ENCODE measurements around the gene ZSCAN30. TPM values are rescaled to one million over a fixed set of nuclear protein-coding genes. Genes with fewer than 3 reads are reported as not detected.

Gene ZSCAN30
- total RNA-seq, 4 donors from 2014 or later, result 8.6 to 14.2 (median 10.2) TPM

GRCh38 chr18:35247412-35248249, 42.4 kb downstream of the ZSCAN30 start:
- intact Hi-C loops (cut with DNase I), result loop anchor here (5.0 to 10.0 kb wide), 2 partner anchors 50 to 243 kb away; no protein-coding TSS in a partner anchor
- no peak for DNase-seq (ENCODE audit: extremely low spot score)
- Histone ChIP-seq H3K36me3 (peaks cover 58 to 89% (median 76%) of the 10 kb centered on the region in 4 donors), H3K9me3 (no peaks in the 10 kb centered on the region), H3K27me3 (no peaks in the 10 kb centered on the region), H3K4me3 (no peak overlapping the region), H3K27ac (replicated peaks in 1 of 4) (peak overlapping the region in 1 of 4 donors; percentile 7), H3K4me1 (peaks cover 3 to 8% (median 6%) of the 10 kb centered on the region in 4 donors)
- WGBS, result 91% methylated on average over 14 of the region's 14 CpGs
- TF ChIP-seq, protein P1, sequence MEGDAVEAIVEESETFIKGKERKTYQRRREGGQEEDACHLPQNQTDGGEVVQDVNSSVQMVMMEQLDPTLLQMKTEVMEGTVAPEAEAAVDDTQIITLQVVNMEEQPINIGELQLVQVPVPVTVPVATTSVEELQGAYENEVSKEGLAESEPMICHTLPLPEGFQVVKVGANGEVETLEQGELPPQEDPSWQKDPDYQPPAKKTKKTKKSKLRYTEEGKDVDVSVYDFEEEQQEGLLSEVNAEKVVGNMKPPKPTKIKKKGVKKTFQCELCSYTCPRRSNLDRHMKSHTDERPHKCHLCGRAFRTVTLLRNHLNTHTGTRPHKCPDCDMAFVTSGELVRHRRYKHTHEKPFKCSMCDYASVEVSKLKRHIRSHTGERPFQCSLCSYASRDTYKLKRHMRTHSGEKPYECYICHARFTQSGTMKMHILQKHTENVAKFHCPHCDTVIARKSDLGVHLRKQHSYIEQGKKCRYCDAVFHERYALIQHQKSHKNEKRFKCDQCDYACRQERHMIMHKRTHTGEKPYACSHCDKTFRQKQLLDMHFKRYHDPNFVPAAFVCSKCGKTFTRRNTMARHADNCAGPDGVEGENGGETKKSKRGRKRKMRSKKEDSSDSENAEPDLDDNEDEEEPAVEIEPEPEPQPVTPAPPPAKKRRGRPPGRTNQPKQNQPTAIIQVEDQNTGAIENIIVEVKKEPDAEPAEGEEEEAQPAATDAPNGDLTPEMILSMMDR (IDR thresholded peaks at IDR 0.05), result no peak

GRCh38 chr18:35246831-35247230, 43.2 kb downstream of the ZSCAN30 start:
- Histone ChIP-seq H3K27ac (replicated peaks in 1 of 4) (peak overlapping the region in 1 of 4 donors; percentile 7), H3K27me3 (no peaks in the 10 kb centered on the region), H3K4me3 (no peak overlapping the region), H3K9me3 (no peaks in the 10 kb centered on the region), H3K36me3 (peaks cover 58 to 87% (median 75%) of the 10 kb centered on the region in 4 donors), H3K4me1 (peaks cover 10 to 16% (median 14%) of the 10 kb centered on the region in 4 donors)
- no peak for DNase-seq (ENCODE audit: extremely low spot score)
- TF ChIP-seq POLR2A (IDR thresholded peaks at IDR 0.05; ENCODE audit: low read depth), result no peak
- TF ChIP-seq, protein P1 (IDR thresholded peaks at IDR 0.05), result no peak
- no peak for TF ChIP-seq POLR2AphosphoS5 (IDR thresholded peaks at IDR 0.05)
- no peak for TF ChIP-seq EP300 (IDR thresholded peaks at IDR 0.05)
- intact Hi-C loops (cut with DNase I), result loop anchor here (5.0 to 10.0 kb wide), 2 partner anchors 50 to 242 kb away; no protein-coding TSS in a partner anchor

DNA sequence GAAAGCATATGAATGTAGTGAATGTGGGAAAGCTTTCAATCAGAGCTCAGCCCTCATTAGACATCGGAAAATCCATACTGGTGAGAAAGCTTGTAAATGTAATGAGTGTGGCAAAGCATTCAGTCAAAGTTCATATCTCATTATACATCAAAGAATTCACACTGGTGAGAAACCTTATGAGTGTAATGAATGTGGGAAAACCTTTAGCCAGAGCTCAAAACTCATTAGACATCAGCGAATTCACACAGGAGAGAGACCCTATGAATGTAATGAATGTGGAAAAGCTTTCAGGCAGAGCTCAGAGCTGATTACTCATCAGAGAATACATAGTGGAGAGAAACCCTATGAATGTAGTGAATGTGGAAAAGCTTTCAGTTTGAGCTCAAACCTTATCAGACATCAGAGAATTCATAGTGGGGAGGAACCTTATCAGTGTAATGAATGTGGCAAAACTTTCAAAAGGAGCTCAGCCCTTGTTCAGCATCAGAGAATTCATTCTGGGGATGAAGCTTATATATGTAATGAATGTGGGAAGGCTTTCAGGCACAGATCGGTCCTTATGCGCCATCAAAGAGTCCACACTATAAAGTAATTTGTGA, 44.2 kb downstream of the ZSCAN30 start:
- no peaks in the 10 kb centered on the region for H3K9me3 ChIP-seq
- TF ChIP-seq POLR2A (IDR thresholded peaks at IDR 0.05; ENCODE audit: low read depth) (no peak), POLR2AphosphoS5 (IDR thresholded peaks at IDR 0.05) (no peak), EP300 (IDR thresholded peaks at IDR 0.05) (no peak)
- TF ChIP-seq, protein P1 (IDR thresholded peaks at IDR 0.05), result no peak
- no peak overlapping the region for H3K4me3 ChIP-seq
- no peak for DNase-seq (ENCODE audit: extremely low spot score)
- no peaks in the 10 kb centered on the region for H3K27me3 ChIP-seq
- 99% methylated on average over 4 of the region's 4 CpGs for WGBS
- H3K4me1 ChIP-seq, result peaks cover 10 to 19% (median 18%) of the 10 kb centered on the region in 4 donors
- intact Hi-C loops (cut with DNase I), result loop anchor here (5.0 to 10.0 kb wide), 2 partner anchors 51 to 241 kb away; no protein-coding TSS in a partner anchor
- H3K27ac ChIP-seq (replicated peaks in 1 of 4), result no peak overlapping the region
- H3K36me3 ChIP-seq, result peaks cover 58 to 83% (median 70%) of the 10 kb centered on the region in 4 donors

GRCh38 chr18:35244671-35245070, 45.4 kb downstream of the ZSCAN30 start:
- H3K36me3 ChIP-seq, result peaks cover 58 to 71% (median 64%) of the 10 kb centered on the region in 4 donors
- H3K27me3 ChIP-seq, result no peaks in the 10 kb centered on the region
- intact Hi-C loops (cut with DNase I), result loop anchor here (5.0 to 10.0 kb wide), 2 partner anchors 53 to 240 kb away; no protein-coding TSS in a partner anchor
- 94% methylated on average over 4 of the region's 4 CpGs for WGBS
- no peak for DNase-seq (ENCODE audit: extremely low spot score)
- H3K4me3 ChIP-seq, result no peak overlapping the region
- H3K9me3 ChIP-seq, result no peaks in the 10 kb centered on the region
- no peak for TF ChIP-seq EP300 (IDR thresholded peaks at IDR 0.05)
- TF ChIP-seq, protein P1 (IDR thresholded peaks at IDR 0.05), result no peak
- TF ChIP-seq POLR2A (IDR thresholded peaks at IDR 0.05; ENCODE audit: low read depth), result no peak
- TF ChIP-seq POLR2AphosphoS5 (IDR thresholded peaks at IDR 0.05), result no peak
- H3K27ac ChIP-seq (replicated peaks in 1 of 4), result no peak overlapping the region
- H3K4me1 ChIP-seq, result peaks cover 10 to 23% (median 22%) of the 10 kb centered on the region in 4 donors

Measured in esophagus muscularis mucosa (tissue), 4 donors.